GM23338 (cell line): ENCODE data around the gene MFAP5. TPM values are rescaled to one million over a fixed set of nuclear protein-coding genes. Genes with fewer than 3 reads are reported as not detected.

ENCODE experiments used
- ATAC-seq: fragments of 200-7000 bp; cut with Tn5 transposase; 3 replicates; pipeline ENCODE4 v1.9.1; 2020
- DNase-seq: peaks from one replicate; pipeline ENCODE4 v3.0.0-alpha.2; 2015; ENCODE audit warnings: low spot score
- H2AFZ ChIP-seq: fragments of 200-600 bp; sonication (generic); 2 replicates; pipeline ENCODE4 v1.8.0; 2016; ENCODE audit warnings: antibody characterized with exemption, mild to moderate bottlenecking, moderate library complexity
- H3F3A ChIP-seq: fragments of 200-600 bp; sonication (generic); replicated peaks from 2 replicates; pipeline ENCODE4 v1.8.0; 2017; ENCODE audit warnings: antibody characterized with exemption, mixed run types, low read depth
- H3K27ac ChIP-seq: fragments of 200-600 bp; sonication (generic); 2 replicates; pipeline ENCODE4 v1.6.1; 2016; ENCODE audit warnings: low read depth
- H3K27me3 ChIP-seq: fragments of 200-600 bp; sonication (generic); 2 replicates; pipeline ENCODE4 v1.8.0; 2016; ENCODE audit warnings: mild to moderate bottlenecking, mixed run types, moderate library complexity; ENCODE audit not compliant: insufficient read depth
- H3K36me3 ChIP-seq: fragments of 200-600 bp; sonication (generic); 2 replicates; pipeline ENCODE4 v1.8.0; 2016; ENCODE audit warnings: mild to moderate bottlenecking; ENCODE audit not compliant: insufficient read depth
- H3K4me1 ChIP-seq: fragments of 200-600 bp; sonication (generic); 2 replicates; pipeline ENCODE4 v1.8.0; 2016; ENCODE audit warnings: mild to moderate bottlenecking, moderate library complexity; ENCODE audit not compliant: insufficient read depth
- H3K4me2 ChIP-seq: fragments of 200-600 bp; sonication (generic); 2 replicates; pipeline ENCODE4 v1.7.1; 2017; ENCODE audit warnings: mixed run types
- H3K4me3 ChIP-seq: fragments of 200-600 bp; sonication (generic); 2 replicates; pipeline ENCODE4 v1.6.1; 2016; ENCODE audit warnings: mixed run types
- H3K79me2 ChIP-seq: fragments of 200-600 bp; sonication (generic); replicated peaks from 2 replicates; pipeline ENCODE4 v1.8.0; 2017; ENCODE audit warnings: mild to moderate bottlenecking; ENCODE audit not compliant: insufficient read depth
- H3K9me2 ChIP-seq: fragments of 200-600 bp; sonication (generic); 2 replicates; pipeline ENCODE4 v1.8.0; 2017; ENCODE audit not compliant: insufficient read depth
- H4K20me1 ChIP-seq: fragments of 200-600 bp; sonication (generic); replicated peaks from 2 replicates; pipeline ENCODE4 v1.8.0; 2017; ENCODE audit warnings: mild to moderate bottlenecking; ENCODE audit not compliant: insufficient read depth
- H3K27ac Mint-ChIP-seq: 2 replicates; pipeline ENCODE4 v1.8.0; 2020; ENCODE audit warnings: inconsistent platforms, mild to moderate bottlenecking, moderate library complexity, mixed read lengths
- H3K27me3 Mint-ChIP-seq: 3 replicates; pipeline ENCODE4 v1.8.0; 2022; ENCODE audit warnings: low read depth, mild to moderate bottlenecking, moderate library complexity, mixed read lengths, inconsistent platforms; ENCODE audit not compliant: insufficient read depth, poor library complexity
- H3K36me3 Mint-ChIP-seq: 3 replicates; pipeline ENCODE4 v1.8.0; 2021; ENCODE audit warnings: low read depth, mild to moderate bottlenecking, inconsistent platforms, moderate library complexity, mixed read lengths
- H3K4me1 Mint-ChIP-seq: 3 replicates; pipeline ENCODE4 v1.8.0; 2020; ENCODE audit warnings: mild to moderate bottlenecking, inconsistent platforms, mixed read lengths
- H3K4me3 Mint-ChIP-seq: 3 replicates; pipeline ENCODE4 v1.8.0; 2021; ENCODE audit warnings: moderate library complexity, mild to moderate bottlenecking, inconsistent platforms, mixed read lengths
- H3K9me3 Mint-ChIP-seq: 3 replicates; pipeline ENCODE4 v1.8.0; 2020; ENCODE audit warnings: moderate library complexity, mild to moderate bottlenecking, inconsistent platforms, mixed read lengths
- ETS1 ChIP-seq: IDR thresholded peaks from 2 replicates; pipeline ENCODE4 v1.6.1; 2016; ENCODE audit warnings: antibody characterized with exemption
- EZH2 ChIP-seq: fragments of 200-600 bp; sonication (generic); IDR thresholded peaks from one replicate; pipeline ENCODE4 v1.8.0; 2017; ENCODE audit warnings: antibody characterized with exemption, mild to moderate bottlenecking, low read depth; ENCODE audit not compliant: unreplicated experiment
- EZH2phosphoT487 ChIP-seq: fragments of 200-600 bp; sonication (generic); IDR thresholded peaks from one replicate; pipeline ENCODE4 v1.8.1; 2018; ENCODE audit warnings: antibody characterized with exemption; ENCODE audit not compliant: unreplicated experiment
- STAT1 ChIP-seq: IDR thresholded peaks from one replicate; pipeline ENCODE4 v1.6.1; 2016; ENCODE audit warnings: antibody characterized with exemption; ENCODE audit not compliant: unreplicated experiment
- ZNF114 ChIP-seq: fragments of 250-450 bp; sonication (Bioruptor Pico); IDR thresholded peaks from 2 replicates; pipeline ENCODE4 v1.5.0; 2020; ENCODE audit warnings: mild to moderate bottlenecking, moderate library complexity
- ZNF331 ChIP-seq: fragments of 250-450 bp; sonication (Bioruptor Pico); IDR thresholded peaks from 2 replicates; pipeline ENCODE4 v1.5.0; 2020; ENCODE audit warnings: low read depth, mild to moderate bottlenecking, moderate library complexity
- ZNF462 ChIP-seq: fragments of 250-450 bp; sonication (Bioruptor Pico); IDR thresholded peaks from 2 replicates; pipeline ENCODE4 v1.5.0; 2020; ENCODE audit warnings: mild to moderate bottlenecking, moderate library complexity
- polyA plus RNA-seq: library from polyadenylated mRNA; unstranded; fragments of >200 nt; fragmentation: Nextera tagmentation; extraction: Ambion mirVana; gene quantifications from 2 replicates; pipeline ENCODE4 v1.2.1, GENCODE V29; 2016
- total RNA-seq: library from RNA; depleted of rRNA; stranded (reverse); fragments of >200 nt; shearing (Covaris generic); gene quantifications from 2 replicates; pipeline ENCODE4 v1.2.3, GENCODE V29; 2014
- TF ChIP-seq, protein P1 (sequence below): IDR thresholded peaks from one replicate; pipeline ENCODE4 v1.6.1; 2018; ENCODE audit warnings: antibody characterized with exemption; ENCODE audit not compliant: unreplicated experiment
- TF ChIP-seq, protein P2 (sequence below), 2 experiments: fragments of 200-600 bp in 1 of 2; sonication (generic) in 1 of 2; conservative IDR thresholded peaks; 2 replicates each; pipeline versions ENCODE4 v1.5.1 to v1.6.1; 2016 to 2017; ENCODE audit warnings: antibody characterized with exemption in 2 of 2, low read depth in 2 of 2, mild to moderate bottlenecking in 2 of 2, moderate library complexity in 1 of 2

Gene MFAP5
- total and polyA plus RNA-seq, 2 experiments from 2014 or later, result 0.68 to 0.90 TPM

- H3K27ac Mint-ChIP-seq, result no peak overlapping the region
- no peak for DNase-seq
- Histone ChIP-seq H2AFZ (no peak overlapping the region), H3K4me1 (peaks cover 27% of the 10 kb centered on the region), H3F3A (peaks cover 11% of the 10 kb centered on the region), H3K4me3 (no peak overlapping the region), H3K79me2 (no peaks in the 10 kb centered on the region), H3K36me3 (no peaks in the 10 kb centered on the region), H3K27ac (no peak overlapping the region), H3K9me2 (peaks cover 10% of the 10 kb centered on the region; the same call in 1 of the 2 replicates), H3K27me3 (no peaks in the 10 kb centered on the region), H3K4me2 (no peak overlapping the region), H4K20me1 (no peaks in the 10 kb centered on the region)
- ATAC-seq, result no peak
- peaks cover 8% of the 10 kb centered on the region for H3K36me3 Mint-ChIP-seq
- TF ChIP-seq EZH2 (no peak), STAT1 (no peak), EZH2phosphoT487 (no peak), ETS1 (no peak), ZNF331 (no peak), ZNF462 (CRISPR knock-in tag) (no peak), ZNF114 (CRISPR knock-in tag) (no peak)
- TF ChIP-seq, protein P1, sequence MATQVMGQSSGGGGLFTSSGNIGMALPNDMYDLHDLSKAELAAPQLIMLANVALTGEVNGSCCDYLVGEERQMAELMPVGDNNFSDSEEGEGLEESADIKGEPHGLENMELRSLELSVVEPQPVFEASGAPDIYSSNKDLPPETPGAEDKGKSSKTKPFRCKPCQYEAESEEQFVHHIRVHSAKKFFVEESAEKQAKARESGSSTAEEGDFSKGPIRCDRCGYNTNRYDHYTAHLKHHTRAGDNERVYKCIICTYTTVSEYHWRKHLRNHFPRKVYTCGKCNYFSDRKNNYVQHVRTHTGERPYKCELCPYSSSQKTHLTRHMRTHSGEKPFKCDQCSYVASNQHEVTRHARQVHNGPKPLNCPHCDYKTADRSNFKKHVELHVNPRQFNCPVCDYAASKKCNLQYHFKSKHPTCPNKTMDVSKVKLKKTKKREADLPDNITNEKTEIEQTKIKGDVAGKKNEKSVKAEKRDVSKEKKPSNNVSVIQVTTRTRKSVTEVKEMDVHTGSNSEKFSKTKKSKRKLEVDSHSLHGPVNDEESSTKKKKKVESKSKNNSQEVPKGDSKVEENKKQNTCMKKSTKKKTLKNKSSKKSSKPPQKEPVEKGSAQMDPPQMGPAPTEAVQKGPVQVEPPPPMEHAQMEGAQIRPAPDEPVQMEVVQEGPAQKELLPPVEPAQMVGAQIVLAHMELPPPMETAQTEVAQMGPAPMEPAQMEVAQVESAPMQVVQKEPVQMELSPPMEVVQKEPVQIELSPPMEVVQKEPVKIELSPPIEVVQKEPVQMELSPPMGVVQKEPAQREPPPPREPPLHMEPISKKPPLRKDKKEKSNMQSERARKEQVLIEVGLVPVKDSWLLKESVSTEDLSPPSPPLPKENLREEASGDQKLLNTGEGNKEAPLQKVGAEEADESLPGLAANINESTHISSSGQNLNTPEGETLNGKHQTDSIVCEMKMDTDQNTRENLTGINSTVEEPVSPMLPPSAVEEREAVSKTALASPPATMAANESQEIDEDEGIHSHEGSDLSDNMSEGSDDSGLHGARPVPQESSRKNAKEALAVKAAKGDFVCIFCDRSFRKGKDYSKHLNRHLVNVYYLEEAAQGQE, result no peak
- TF ChIP-seq, protein P2, sequence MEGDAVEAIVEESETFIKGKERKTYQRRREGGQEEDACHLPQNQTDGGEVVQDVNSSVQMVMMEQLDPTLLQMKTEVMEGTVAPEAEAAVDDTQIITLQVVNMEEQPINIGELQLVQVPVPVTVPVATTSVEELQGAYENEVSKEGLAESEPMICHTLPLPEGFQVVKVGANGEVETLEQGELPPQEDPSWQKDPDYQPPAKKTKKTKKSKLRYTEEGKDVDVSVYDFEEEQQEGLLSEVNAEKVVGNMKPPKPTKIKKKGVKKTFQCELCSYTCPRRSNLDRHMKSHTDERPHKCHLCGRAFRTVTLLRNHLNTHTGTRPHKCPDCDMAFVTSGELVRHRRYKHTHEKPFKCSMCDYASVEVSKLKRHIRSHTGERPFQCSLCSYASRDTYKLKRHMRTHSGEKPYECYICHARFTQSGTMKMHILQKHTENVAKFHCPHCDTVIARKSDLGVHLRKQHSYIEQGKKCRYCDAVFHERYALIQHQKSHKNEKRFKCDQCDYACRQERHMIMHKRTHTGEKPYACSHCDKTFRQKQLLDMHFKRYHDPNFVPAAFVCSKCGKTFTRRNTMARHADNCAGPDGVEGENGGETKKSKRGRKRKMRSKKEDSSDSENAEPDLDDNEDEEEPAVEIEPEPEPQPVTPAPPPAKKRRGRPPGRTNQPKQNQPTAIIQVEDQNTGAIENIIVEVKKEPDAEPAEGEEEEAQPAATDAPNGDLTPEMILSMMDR (conservative IDR thresholded peaks at IDR 0.05; ENCODE audit: low read depth in 2 of 2), result no peak
- peaks cover 8% of the 10 kb centered on the region for H3K9me3 Mint-ChIP-seq
- H3K27me3 Mint-ChIP-seq, result peaks cover 4% of the 10 kb centered on the region
- peaks cover 47% of the 10 kb centered on the region for H3K4me1 Mint-ChIP-seq
- no peak overlapping the region for H3K4me3 Mint-ChIP-seq
These were observed 23.7 kb downstream of the MFAP5 start for GRCh38 chr12:8638951-8639350.
